Right lung (tissue), 10 donors: ENCODE measurements around the gene ZNF850. TPM values are rescaled to one million over a fixed set of nuclear protein-coding genes. Genes with fewer than 3 reads are reported as not detected.
A peak's percentile ranks its signal among the peaks of the same experiment; 100 is the strongest.
"Not testable (repeated sequence)": the region's sequence is repeated elsewhere in the genome, so short reads cannot be mapped to it uniquely, and the experiment has no call there.

Experiments used
- DNase-seq, 2 donors: peaks; one replicate each; pipeline ENCODE4 v3.0.0-alpha.2; 2013
- long read RNA-seq, 8 donors: transcript quantifications; one replicate each; lab custom pipeline, GENCODE V29; 2026
- polyA plus RNA-seq, 5 donors: library from polyadenylated mRNA; unstranded; fragments of 120-200 nt; gene quantifications; one replicate each; pipeline versions ENCODE4 v1.2.1 to v1.2.3, GENCODE V29; 2013; ENCODE audit warnings: inconsistent platforms in 1 of 5, low replicate concordance in 1 of 5; ENCODE audit not compliant: insufficient read length in 5 of 5, insufficient read depth in 1 of 5

ZNF850 gene
- 1 to 10 TPM; 2.8 to 6.0 (median 4.3) TPM for polyA plus RNA-seq
- long read RNA-seq, donor 1, full-length matches to known transcripts, result 2 of 2 reads
- long read RNA-seq, donor 1, partial matches to known transcripts, result 0 of 2 reads
- long read RNA-seq, donor 1, other reads (novel, unspliced or antisense), result 0 of 2 reads
- long read RNA-seq, donor 2, result 0 reads
- long read RNA-seq, donor 3, partial matches to known transcripts, result 43 of 43 reads
- long read RNA-seq, donor 3, other reads (novel, unspliced or antisense), result 0 of 43 reads
- long read RNA-seq, donor 4, result 0 reads
- long read RNA-seq, donor 5, full-length matches to known transcripts, result 1 of 13 reads
- long read RNA-seq, donor 5, partial matches to known transcripts, result 12 of 13 reads
- long read RNA-seq, donor 5, other reads (novel, unspliced or antisense), result 0 of 13 reads
- long read RNA-seq, donor 6, result 0 reads
- long read RNA-seq, donor 7, full-length matches to known transcripts, result 1 of 11 reads
- long read RNA-seq, donor 7, partial matches to known transcripts, result 5 of 11 reads
- long read RNA-seq, donor 7, other reads (novel, unspliced or antisense), result 5 of 11 reads
- long read RNA-seq, donor 8, result 0 reads

DNA sequence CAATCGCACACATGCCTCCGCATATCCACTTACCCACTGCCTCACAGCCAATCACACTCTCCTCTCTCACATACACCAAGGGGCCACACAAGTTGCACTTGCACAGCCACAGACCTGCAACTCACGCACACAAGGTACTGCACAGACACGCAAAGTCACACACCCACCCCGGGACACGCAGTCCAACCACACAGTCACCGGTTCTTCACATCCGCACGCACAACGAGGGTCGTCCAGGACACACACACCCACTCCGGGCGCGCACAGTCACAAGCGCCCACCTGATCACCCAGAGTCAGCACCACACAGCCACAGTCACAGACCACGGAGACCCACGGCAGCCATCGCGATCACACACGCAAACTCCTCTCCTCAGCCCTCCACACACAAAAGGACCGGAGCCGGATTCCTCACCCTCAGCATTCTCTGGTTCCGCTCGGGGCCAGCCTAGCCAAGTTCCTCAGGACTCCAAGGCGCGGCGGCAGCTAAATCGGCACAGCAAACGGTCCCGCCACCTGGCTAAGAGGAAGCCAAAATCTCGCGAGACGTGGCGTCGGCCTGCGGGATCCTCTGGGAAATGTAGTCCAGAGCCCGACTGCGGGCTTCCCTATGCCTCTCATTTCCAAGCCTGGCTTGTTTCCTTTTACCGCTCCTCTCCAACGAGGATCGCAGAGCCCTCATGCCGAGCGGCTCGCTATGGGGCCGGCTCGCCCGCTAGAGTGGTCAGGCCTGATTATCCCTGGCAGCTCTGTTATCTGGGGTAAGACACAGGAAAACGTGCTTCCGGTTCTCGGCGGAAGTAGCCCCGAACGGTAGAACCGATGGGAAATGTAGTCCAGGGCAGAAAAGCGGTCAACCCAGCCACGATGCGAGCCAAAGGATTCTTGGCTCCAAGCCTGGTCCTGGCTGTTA is at the start of gene ZNF850:
TSS of gene ZNF850 (minus strand) at position 497 of the 912 bp plus-strand sequence. CDS start 10,201 bp downstream, outside the sequence.
- DNase-seq, result peak; percentile 96 to 97

DNA sequence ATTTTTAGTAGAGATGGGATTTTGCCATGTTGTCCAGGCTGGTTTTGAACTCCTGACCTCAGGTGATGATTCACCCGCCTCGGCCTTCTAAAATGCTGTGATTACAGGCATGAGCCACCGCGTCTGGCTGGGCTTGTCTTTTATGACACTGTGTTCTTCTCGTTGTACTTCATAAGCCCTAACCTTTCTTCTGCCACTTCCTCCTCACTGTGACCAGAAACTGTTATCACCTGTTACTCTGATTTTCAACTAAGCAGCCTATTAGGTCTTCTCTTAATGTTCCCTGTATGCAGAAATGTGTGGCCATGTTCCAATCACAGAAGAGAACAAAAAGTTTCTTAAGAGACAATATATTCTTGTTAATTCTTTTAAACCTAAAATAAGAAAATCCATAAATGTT is 49.2 kb upstream of the ZNF850 start:
- no peak for DNase-seq

DNA sequence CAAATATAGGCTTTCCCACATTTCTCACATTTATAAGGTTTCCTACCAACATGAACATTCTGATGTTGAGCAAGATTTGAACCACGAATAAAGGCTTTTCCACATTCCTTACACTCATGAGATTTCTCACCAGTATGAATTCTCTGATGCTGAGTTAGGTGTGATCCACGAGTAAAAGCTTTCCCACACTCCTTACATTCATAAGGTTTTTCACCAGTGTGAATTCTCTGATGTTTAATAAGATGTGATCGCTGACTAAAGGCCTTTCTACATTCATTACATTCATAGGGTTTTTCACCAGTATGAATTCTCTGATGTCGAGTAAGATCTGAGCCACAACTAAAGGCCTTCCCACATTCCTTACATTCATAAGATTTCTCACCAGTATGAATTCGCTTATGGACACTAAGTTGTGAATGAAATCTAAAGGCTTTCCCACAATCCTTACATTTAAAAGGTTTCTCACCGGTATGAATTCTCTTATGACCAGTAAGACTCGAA is 46.6 kb upstream of the ZNF850 start:
- DNase-seq, result no peak

DNA sequence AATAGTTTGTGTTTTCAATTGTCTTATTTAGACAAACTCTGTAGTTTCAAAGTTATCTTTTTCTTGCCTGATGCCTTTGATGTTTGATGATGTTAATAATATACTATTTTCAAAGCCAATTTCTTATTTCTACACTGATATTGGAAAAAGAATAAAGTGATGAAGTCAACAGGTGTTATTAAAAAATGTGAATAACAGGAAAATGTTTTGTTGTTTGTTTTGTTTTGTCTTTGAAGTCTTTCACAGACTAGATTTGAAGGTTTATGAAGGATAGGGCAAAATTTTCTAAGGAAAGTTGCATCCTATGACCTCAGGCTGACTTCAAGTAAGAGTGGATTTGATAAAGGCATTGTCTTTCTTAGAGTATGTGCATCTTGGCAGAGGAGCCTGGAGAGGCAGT is 34.4 kb upstream of the ZNF850 start:
- no peak for DNase-seq

DNA sequence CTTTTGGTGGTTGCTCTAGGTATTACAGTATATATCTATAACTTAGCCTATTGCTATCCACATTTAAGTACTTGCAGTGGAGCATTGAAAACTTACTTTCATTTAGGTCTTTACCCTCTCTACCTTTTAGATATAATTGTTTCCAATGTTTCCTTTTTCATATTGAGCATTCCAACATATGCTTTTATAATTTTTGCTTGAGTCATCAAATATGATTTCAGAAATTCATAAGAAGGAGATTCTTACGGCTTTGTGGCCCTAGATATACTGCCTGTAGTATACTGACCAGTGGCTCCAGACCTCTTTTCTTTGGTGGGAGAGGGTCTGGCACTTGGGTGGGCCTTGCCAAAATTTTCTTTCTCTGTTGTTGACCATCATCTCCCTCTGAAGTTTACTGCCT is 32.8 kb upstream of the ZNF850 start:
- no peak for DNase-seq

DNA sequence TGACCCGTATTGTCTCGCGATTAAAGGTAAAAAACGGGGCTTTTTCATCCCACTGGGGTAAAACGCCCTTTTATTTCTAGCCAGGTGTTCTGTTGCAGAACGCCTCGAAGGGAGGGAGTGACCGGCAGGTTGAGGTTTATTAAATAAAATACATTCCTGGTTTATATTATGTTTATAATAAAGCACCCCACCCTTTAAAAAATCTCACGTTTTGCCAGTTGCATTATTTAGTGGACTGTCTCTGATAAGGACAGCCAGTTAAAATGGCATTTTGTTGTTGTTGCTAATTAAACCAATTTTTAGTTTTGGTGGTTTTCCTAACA is 25.1 kb upstream of the ZNF850 start:
- DNase-seq, result no peak

DNA sequence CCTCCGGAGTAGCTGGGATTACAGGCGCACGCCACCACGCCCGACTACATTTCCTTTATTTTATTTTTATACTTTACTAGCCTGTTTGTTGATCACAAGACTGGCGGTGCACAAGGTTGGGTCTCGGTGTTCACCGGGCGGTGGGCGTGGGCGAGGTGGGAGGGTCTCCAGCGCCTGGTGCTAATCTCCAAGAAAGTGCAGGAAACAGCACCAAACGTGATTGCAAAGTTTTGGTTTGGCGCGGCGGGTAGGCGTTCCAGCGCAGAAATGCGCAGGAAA is 24.0 kb upstream of the ZNF850 start:
- DNase-seq, result no peak

DNA sequence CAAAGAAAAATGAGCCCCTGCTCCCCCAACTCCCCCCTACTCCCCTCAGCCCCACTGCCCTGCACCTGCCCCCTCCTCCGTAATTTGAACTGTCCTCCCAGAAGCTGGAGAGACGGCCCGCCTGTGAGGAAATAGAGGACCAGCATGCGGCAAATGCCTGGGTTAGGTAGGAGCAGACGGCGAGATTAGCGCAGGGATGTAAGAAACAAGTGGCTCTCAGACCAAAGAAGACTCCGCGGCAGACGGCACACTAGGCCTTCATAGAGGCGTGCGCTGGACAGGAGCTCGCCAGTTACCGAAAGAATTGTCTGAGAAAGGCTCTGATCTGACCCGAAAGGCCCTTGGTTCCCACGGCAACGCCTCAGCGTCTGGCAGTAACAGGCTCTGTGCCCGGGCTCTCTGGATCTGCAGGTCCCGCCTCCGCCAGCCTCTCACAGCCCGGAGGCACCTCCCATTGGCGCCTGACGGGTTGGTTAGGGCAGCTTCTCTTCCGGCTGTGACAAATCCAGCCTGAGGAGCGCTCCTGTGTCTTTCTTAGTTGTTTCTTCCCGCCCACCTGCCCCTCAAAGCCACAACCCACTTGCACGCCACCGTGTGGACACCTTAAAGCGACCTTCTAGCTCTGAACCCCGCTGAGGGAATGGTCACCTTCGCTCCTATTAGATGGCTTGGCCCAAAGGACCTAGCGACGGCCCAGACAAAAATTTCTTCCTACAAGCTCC is 19.0 kb upstream of the ZNF850 start:
- DNase-seq, result peak in 1 of 2 donors; percentile 25

DNA sequence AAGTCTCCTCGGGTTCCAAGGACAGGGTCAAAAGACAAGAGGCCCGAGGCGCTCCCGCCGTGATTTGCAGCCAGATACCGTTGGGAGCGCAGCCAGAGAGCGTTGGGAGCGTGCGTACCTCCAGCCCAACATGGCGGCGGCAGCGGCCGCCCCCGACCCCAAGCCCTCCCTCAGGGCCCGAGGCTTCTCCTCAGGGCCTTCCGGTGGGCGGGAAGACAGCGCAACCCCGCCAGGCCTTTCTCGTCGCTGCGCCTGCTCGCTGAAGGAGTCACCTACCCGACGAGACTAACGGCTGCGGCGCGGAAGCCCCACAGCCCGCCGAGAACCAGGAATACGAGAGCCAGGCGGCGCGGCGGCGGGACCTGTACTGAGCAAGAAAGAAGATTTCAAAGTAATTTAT is 3.2 kb upstream of the ZNF850 start:
- peak in 1 of 2 donors; percentile 56 for DNase-seq

DNA sequence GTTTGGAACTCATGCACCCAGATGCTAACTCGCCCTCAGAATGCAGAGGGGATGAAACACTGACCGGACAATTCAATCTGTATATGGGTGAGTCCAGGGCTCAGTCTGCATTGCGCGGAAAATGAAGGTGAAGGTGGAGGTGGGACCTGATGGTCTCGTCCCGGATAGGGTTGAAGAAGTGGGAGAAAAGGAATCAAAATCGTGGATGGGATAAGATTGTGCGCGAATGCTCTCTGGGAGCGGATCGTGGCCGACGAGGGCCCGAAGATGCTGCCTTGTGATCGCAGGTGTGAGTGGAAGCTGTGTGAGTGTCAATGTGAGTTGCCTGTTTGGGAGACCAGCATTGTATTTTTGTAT is 594 bp upstream of the ZNF850 start:
- DNase-seq, result no peak

DNA sequence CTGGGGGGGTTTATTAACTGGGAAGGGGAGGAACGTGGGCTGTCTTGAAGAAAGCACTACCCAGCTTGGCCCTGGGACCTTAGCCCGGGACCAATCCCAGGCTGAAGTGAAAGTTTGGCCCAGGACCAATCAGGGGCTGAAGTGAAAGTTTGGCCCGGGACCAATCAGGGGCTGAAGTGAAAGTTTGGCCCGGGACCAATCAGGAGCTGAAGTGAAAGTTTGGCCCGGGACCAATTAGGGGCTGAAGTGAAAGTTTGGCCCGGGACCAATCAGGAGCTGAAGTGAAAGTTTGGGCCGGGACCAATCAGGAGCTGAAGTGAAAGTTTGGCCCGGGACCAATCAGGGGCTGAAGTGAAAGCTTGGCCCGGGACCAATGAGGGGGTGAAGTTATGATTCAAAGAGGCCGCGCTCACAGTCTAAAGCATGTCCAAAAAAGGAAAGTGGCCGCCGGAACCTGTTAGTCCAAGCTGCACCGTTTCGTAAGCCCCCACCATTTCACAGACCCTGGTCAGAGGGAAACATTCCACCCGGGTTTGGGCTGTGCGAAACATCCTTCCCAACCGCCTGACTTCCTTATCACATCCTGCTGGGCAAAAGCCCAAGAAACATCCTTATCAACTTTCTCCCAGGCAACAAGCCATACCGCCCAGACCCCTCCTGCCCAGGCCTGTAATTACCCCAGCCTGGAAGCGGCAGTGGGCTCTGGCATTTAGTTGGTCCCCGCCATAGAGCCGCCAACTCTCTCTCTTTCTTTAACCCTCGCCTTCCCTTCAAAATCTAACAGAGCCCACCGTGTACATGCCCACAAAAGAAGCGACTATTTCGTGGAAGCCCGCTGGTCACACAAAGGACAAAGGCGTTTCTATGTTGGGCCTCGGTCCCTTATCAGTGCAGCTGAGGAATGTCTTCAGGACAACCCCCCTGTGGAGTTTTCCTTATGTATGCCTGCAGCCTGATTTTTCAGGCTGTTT is 1.1 kb downstream of the ZNF850 start:
- DNase-seq, result peak; percentile 90 to 93

DNA sequence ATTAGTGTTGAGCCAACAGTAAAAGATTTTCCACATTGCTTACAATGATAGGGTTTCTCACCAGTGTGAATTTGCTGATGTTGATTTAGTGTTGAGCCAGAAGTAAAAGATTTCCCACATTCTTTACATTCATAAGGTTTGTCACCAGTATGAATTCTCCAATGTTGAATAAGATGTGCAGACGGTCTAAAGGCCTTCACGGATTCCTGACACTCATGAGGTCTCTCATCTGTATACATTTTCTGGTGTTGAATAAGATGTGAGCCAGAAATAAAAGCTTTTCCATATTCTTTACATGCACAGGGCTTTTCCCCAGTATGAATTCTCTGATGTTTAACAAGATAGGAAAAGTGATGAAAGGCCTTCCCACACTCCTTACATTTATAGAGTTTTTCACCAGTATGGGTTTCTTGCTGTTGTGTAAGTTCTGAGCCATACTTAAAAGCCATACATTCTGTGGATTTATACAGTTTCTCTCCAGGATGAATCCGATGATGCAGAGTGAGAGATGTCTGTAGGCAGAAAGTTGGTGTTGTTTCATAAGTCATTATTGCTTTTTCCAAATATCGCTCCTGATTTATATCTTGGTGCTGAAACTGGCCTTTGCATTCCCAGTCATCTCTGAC is 22.4 kb downstream of the ZNF850 start:
- no peak for DNase-seq

DNA sequence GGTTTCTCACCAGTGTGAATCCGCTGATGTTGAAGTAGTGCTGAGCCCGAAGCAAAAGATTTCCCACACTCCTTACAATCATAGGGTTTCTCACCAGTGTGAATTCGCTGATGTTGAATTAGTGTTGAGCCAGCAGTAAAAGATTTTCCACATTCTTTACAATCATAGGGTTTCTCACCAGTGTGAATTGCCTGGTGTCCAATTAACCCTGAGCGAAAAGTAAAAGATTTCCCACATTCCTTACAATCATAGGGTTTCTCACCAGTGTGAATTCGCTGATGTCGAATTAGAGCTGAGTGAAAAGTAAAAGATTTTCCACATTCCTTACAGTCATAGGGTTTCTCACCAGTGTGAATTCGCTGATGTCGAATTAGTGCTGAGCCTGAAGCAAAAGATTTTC is 23.0 kb downstream of the ZNF850 start:
- DNase-seq, result not testable (repeated sequence)

DNA sequence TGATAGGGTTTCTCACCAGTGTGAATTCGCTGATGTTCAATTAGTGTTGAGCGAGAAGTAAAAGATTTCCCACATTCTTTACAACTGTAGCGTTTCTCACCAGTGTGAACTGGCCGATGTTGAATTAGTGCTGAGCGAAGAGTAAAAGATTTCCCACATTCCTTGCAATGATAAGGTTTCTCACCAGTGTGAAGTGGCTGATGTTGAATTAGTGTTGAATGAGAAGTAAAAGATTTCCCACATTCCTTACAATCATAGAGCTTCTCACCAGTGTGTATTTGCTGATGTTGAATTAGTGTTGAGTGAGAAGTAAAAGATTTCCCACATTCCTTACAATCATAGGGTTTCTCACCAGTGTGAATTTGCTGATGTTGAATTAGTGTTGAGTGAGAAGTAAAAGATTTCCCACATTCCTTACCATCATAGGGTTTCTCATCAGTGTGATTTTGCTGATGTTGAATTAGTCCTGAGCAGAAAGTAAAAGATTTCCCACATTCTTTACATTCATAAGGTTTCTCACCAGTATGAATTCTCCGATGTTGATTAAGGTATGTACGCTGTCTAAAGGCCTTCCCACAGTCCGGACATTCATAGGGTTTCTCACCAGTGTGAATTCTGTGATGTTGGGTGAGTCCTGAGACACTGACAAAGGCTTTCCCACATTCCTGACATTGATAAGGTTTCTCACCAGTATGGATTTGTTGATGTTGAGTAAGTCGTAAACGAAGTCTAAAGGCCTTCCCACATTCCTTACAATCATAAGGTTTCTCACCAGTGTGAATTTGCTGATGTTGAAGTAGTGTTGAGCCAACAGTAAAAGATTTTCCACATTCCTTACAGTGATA is 24.0 kb downstream of the ZNF850 start:
- DNase-seq, result no peak

DNA sequence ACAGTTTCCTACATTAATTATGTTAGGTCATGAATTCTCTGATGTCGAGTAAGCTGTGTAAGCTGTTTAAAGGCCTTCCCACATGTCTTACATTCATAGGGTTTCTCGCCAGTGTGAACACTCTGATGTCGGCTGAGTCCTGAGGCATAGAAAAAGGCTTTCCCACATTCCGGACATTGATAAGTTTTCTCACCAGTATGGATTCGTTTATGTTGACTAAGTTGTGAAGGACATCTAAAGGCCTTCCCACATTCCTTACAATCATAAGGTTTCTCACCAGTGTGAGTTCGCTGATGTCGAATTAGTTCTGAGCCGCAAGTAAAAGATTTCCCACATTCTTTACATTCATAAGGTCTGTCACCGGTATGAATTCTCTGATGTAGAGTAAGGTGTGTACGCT is 24.9 kb downstream of the ZNF850 start:
- no peak for DNase-seq

DNA sequence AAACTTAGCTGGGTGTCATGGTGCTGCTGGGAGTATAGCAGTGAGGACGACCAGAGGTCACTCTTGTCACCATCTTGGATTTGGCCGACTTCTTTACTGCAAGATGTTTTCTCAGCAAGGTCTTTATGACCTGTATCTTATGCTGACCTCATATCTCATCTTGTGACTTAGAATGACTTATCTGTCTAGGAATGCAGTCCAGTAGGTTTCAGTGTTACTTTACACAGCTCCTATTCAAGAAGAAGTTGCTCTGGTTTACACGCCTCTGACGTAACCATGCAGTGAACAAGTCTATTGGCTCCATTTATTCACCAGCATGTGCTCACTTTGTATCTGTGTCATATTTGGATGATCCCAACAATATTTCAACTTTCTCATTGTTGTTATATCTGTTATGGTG is 26.7 kb downstream of the ZNF850 start:
- DNase-seq, result no peak

DNA sequence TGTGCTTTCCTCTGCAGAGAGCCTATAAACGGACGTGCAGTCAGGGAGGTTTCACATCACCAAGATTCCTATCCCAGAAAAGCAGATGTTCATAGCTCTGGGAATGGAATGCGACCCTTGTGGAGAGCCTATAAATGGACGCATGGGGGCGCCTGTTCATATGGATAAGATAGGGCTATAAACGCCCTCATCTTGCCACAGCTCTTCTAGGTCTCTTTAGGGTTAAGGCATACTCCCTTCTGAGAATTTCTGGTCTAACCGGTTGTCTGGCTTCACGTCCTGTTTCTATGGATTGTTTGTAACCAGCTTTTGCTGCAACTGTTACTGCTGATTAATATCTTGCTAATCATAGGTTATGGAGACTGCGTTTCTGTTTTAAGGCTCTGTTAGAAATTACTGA is 36.4 kb downstream of the ZNF850 start:
- not testable (repeated sequence) for DNase-seq

DNA sequence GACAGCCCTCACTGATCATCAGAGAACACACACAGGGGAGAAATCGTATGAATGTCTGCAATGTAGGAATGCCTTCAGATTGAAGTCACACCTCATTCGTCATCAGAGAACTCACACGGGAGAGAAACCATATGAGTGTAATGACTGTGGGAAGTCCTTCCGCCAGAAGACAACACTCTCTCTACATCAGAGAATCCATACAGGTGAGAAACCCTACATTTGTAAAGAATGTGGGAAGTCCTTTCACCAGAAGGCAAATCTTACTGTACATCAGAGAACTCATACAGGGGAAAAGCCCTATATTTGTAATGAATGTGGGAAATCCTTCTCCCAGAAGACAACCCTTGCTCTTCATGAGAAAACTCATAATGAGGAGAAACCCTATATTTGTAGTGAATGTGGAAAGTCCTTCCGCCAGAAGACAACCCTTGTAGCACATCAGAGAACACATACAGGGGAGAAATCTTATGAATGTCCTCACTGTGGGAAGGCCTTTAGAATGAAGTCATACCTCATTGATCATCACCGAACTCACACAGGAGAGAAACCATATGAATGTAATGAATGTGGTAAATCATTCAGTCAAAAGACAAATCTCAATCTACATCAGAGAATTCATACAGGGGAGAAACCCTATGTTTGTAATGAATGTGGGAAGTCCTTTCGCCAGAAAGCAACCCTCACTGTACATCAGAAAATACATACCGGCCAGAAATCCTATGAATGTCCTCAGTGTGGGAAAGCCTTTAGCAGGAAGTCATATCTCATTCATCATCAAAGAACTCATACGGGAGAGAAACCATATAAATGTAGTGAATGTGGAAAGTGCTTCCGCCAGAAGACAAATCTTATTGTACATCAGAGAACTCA is 52.7 kb downstream of the ZNF850 start:
- DNase-seq, result no peak
